Liver (tissue), 3 donors: ENCODE measurements around the gene CLDN5.

Experiments
- CTCF ChIP-seq: fragments of 150-350 bp; IDR thresholded peaks from 2 replicates; pipeline ENCODE4 v1.5.1; 2017; ENCODE audit warnings: improper control_type of control experiment, low read depth, low read length; ENCODE audit not compliant: missing input control
- REST ChIP-seq: IDR thresholded peaks from 2 replicates; pipeline ENCODE4 v1.6.1; 2016; ENCODE audit warnings: antibody characterized with exemption, mild to moderate bottlenecking
- SP1 ChIP-seq: IDR thresholded peaks from 2 replicates; pipeline ENCODE4 v1.6.1; 2018; ENCODE audit warnings: antibody characterized with exemption, mild to moderate bottlenecking
- donor health status: healthy.
- donor health status: healthy.

- no peak for TF ChIP-seq CTCF
- TF ChIP-seq SP1: no peak
- no peak for TF ChIP-seq REST
Observed at GRCh38 chr22:19478045-19478900, 45.9 kb downstream of the CLDN5 start.
